Eye (tissue), 1 donor: ENCODE data around the gene MRPL44.
A peak's percentile ranks its signal among the peaks of the same experiment; 100 is the strongest.
"Not testable (repeated sequence)": the region's sequence is repeated elsewhere in the genome, so short reads cannot be mapped to it uniquely, and the experiment has no call there.

Source experiments
- DNase-seq: peaks from one replicate; pipeline ENCODE4 v3.0.0-alpha.2; 2015

MRPL44 gene

DNA sequence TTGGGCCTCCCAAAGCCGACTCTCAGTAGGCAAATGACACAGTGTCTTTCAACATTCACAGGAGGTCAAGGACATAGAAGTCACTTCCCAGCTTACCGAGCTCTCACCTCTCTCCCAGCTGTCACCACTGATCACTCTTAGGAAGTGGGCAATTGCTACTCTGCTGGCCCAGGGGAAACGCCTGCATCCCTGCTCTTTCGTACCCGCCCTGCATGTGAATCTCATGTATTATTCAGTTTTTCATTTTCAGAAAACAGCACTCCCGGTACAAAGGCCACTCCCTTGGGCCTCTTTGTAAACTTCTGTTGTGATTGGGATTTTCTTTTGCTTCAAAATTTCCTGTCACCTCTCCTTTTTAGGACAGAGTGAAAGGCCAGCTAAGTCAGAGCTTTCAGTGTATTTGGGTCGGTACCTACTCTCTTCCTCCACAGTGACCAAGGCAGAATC is 15.4 kb downstream of the MRPL44 start:
- peak; percentile 75 for DNase-seq

DNA sequence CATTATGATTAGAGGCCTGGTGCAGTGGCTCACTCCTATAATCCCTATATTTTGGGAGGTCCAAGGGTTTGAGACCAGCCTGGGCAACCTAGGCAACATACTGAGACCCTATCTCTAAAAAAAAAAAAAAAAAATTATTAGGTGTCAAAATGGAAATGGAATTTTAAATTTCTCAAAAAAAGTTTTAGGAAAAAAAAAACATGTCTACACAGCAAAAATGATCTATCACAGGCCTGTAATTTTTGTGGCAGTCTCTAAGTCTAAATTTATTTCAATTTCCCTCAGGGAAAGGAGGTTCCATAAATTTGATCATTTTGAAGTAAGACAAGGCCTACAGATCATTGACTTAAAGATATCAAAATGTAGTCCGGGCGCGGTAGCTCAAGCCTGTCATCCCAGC is 16.3 kb downstream of the MRPL44 start:
- no peak for DNase-seq

DNA sequence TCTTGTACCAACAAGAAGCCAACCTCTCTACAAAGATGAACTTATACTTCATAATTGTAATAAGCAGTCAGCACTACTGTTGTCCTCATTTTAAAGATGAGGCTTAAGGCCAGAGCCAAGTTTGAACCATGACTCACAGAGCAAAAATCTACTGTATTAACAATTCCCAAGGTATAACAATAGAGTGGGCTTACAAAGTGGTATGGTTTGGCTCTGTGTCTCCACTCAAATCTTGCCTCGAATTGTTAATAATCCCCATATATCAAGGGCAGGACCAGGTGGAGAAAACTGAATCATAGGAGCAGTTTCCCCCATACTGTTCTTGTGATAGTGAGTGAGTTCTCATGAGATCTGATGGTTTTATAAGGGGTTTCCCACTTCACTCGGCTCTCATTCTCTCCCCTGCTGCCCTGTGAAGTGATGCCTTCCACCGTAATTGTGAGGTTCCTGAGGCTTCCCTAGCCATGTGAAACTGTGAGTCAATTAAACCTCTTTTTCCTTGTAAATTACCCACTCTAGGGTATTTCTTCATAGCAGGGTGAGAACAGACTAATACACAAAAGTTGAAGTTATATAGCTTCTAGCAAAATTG is 19.5 kb downstream of the MRPL44 start:
- DNase-seq, result no peak

DNA sequence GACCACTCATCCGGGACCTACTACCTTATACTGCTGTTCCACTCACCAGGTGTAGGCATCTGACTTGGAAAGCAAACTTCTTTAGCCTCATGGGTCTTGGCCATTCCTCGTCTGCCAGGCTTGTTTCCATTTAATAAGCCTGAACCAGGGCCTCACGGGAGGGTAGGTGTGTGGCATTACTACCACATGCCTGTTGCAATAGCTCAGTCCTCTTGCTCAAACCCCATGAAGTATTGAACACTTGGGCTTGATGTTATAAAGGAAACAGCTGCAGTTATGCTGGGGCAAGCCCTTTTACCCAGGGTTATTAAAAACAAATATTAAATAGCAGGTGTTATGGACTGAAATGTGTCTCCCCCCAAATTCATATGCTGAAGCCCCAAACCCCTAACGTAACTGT is 21.2 kb downstream of the MRPL44 start:
- no peak for DNase-seq

DNA sequence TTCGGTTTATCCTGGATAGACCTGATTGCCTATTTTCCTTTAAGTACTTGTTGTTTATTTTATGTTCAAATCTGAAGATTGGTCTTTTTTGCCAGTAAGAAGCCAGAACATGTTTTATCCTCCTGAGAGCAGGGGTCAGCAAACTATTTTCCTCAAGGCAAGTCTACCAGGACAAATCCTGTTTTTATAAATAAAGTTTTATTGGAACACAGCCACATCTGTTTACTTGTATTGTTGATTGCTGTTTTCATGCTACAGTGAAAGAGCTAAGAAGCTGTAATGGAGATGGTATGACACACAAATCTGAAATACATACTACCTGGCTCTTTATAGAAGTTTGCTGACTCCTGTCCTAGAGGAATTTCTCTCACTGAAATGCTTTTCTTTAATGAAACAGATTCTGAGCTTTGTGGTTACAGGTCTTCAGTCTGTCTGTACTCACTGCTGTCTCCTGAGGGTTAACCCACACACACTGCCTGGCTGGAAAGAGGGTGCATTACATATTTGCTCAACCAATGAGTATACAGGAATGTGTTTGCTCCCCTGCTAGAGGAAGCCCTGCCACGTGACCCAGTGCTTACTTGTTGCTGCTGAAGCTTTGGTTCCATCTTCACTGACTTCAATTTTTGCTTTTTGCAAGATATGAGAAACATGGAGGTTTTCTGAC is 22.6 kb downstream of the MRPL44 start:
- no peak for DNase-seq

DNA sequence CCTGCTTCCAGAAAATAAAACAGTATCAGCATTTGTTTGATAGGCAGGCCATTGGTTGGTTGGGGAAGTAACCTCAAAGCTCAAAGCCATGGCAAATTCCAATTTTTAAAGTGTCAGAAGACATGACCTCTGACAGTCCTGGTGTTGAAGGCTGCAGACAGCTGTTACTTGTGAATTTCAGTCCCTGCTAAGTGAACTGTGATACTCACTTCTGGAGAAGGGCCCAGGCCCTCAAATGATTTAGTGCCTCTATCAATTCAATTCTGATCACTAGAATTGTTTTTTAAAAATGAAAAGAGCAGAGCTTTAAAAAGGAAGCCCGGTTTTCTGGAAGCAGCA is 23.1 kb downstream of the MRPL44 start:
- DNase-seq, result no peak

DNA sequence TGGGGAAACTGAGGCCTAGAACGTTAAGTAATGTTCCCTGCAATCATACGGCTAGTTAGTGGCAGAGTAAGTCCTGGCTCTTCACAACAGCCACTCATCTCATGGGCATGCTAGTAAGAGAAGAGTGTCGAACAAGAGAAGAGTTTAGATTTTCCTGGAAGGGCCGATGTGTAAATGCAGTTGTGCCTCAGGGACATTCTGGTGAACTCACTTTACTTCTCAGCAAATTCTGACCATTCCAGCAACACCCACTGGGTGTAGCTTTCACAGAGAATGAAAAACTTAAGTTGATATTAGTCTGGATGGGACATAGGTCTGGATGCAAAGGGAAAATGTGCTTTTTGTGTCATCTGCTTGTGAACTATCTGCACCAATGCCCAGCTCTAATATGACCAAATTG is 23.5 kb downstream of the MRPL44 start:
- DNase-seq, result no peak

DNA sequence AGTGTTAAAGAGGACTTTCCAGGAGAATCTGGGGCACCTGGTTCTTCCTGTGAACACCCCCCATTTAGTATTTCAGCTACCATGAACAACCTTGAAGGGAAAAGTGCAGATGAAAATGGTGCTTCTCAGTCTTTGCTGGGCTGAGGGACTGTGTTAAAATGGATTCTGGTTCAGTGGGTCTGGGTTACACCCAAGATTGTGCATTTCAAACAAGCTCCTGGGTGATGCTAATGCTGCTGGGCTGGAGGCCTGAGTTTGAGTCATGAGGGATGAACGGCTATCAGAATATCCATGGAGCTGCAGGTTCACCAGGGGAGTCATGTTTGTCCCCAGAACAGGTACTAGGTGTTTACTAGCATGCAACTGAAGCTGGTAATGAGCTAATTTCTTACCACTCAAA is 24.0 kb downstream of the MRPL44 start:
- DNase-seq, result no peak

DNA sequence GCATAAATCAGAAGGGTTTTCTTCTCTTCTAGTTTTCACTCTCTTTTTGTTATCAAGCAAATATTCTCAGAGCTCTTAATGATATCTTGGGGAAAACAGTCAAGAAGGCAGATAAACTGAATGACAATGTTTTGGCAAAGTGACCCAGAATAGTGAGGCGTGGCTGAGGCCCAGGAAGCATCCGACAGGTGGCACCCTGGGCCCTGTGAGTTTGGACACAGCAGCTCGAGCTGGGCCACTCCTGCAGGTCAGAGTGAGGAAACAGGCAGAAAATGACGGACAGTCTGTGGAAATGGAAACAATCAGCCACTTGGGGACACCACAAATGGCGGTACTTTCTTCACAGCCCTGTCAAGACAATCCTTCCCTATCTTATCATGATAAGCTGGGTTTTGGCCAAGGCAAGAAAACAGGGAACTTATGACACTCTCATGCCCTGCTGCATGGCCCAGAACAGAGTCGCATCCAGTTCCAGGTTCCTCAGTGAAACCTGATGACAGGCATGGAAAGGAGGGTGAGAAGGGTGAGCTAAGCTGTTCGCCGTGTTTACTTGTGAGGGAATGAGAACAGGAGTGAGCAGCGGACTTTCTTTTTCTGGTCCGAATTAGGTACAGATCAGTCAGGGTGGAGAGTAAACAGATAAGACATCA is 32.1 kb downstream of the MRPL44 start:
- no peak for DNase-seq

DNA sequence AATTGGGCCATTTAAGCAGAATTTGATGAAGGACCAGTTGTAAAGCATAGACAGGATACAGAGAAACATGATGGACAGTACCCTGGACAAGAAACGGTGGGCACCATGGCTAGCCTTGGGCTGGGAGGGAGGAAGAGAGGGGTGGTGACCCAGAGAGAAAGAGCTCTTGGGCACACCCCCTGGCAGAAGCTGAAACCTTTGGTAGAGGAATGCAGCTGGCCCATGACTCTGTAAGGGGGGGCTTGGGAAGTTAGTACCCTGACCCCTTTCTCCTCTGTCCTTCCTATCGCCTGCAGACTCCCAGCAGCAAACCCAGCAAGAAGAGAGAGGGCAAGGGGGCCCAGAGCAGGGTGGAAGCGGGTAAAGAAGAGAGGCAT is 32.6 kb downstream of the MRPL44 start:
- no peak for DNase-seq

DNA sequence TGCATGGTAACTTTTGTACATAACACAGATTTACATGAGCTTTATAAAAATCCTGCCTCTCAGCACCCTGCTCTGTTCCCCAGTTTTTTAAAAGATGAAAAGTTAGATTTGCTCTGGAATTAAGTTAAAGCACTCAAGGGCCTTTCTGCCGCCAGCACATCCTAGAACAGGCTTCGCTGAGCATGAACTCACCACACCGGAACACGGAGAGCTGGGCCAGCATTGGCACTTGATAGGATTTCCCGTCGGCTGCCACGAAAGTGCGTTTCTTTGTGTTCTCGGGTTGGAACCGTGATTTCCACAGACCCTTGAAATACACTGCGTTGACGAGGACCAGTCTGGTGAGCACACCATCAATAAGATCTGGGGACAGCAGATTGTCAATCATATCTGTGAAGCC is 34.3 kb downstream of the MRPL44 start:
- DNase-seq, result no peak

DNA sequence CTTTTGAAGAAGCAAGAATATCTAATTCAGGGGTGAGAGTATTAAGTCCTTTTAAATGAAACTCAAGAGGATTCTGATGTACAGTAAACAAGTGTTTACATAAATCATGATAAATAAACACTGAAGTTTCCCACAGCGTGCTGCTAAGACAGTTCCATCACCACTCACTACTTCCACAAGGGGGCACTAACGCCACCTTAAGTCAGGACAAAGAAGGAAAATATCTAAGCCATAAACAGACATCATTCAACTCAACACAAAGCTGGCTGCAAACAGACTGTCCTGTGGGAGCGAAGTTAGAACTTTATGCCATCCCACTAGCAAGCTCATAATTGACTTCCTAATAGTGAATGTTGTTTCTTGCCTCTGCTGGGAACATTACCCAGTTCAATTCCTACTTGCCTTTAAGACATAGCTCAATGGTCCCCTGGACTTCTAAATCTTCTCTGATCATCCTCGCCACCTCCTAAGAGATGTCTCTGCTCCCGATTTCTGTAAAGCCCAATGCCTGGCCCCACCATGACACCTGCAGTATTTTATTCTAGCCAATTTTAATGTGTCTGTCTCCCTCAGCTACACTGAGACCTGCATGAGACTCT is 36.5 kb downstream of the MRPL44 start:
- DNase-seq, result peak; percentile 92

DNA sequence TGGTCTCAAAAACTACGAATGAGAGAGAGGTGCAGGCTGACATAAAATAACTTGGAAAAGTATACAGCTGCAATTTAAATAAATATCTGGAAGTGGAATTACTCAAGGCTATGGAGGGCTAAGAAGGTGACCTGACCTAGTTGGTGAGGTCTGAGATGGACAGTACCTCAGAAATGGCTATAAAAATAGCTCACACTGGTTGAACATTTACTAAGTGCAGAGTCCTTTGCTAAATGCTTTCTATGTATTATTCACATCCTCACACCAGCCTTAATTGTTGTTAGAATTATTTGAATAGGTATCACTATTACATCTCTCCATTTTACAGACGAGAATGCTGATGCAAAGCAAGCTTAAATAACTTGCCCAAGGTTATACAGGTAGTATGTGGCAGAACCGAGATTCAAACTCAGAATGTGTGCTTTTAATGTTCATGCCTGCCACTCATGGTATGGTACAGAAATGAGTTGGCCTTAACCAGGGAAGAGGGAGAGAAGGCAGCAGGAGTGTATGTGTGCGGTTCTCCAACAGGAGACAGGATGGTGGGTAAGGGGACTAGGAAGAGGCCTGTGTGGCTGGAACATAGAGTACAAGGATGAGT is 37.4 kb downstream of the MRPL44 start:
- DNase-seq, result no peak

DNA sequence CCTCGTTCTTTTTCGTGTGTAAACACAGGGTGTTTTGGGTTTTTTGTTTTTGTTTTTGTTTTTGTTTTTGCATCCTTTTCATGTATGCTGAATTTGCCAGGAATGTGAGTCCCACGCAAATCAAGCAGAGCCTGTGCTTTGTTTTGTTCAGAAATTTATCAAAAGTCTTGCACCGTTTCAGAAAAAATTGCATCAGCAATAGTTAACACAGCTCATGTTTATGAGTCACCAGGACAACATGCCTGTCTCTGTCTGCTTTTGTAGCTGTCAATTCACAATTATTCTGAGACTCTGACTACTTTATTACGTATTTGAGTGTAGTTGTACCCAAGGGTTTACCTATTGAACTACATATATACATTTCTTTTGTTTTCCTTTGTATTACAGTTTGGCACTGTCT is 38.3 kb downstream of the MRPL44 start:
- no peak for DNase-seq

DNA sequence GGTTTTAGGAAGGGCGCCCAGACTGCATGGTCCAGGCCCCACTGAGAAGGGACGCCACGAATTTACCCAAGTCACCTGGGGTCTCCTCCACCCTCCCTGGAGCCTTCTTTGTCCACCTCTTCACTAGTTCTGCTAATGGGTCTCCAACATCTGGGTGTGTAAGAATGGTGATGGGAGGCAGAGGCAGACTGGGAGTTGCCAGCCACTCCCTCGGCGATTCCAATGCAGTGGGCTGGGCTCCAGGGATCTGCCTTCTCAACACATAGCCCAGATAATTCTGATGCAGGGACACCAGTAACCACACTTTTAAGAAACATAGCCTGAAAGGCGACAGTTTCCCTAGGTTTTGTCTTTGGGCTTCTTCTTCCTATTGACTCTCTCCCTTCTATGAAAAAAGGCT is 39.1 kb downstream of the MRPL44 start:
- no peak for DNase-seq

DNA sequence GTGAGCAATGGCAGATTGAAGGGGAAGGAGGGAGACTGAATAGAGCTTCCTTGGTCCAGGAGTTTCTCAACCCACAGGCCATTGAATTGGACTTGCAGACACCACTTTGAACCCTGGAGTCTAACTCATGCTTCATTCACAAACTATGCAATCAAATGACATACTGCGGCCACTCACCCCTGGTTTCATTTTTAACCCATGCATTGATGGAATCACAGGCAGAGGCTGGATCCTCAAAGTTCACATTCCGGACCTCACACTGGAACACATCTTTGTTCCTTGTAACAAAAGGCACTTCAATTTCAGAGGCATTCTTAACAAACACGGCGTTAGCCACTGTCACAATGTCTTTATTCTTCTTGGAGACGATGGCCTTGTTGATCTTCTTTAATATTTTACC is 40.7 kb downstream of the MRPL44 start:
- DNase-seq, result no peak

DNA sequence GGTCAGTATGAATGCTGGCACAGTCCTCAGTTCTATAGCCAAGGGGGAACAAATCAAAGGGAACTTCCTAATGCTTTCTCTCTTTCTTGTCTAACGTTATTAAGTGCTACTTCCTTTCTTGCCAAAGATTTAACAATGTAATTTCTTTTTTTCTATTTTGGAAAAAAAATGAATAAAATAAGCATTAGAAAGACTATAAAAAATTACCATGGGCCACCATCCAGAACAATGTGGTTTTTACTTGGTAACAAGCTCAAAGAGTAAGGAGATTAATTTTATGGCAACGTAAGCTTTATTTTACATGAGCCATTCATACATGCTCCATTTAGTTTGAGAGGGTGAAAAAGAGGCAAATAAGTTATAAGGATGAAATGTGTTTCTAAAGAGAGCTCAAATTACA is 41.7 kb downstream of the MRPL44 start:
- no peak for DNase-seq

DNA sequence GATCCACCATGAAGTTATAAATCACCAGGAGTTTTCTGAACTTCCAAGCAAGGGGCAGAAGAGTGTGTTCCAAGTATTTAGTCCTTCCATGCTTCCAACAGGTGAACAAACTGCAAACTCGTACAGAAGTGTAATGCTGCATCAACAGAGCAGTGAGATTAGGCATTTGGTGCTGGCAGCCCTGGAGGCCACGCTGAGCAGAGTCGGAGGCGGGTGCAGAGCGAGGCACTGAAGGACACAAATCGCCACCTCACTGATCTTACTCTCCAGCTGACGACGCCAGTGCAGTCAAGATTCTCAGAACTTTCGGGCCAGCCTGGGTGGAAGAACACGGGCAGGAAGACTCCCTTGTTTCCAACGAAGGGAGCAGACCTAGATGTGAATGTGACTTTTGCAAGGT is 42.6 kb downstream of the MRPL44 start:
- DNase-seq, result no peak

DNA sequence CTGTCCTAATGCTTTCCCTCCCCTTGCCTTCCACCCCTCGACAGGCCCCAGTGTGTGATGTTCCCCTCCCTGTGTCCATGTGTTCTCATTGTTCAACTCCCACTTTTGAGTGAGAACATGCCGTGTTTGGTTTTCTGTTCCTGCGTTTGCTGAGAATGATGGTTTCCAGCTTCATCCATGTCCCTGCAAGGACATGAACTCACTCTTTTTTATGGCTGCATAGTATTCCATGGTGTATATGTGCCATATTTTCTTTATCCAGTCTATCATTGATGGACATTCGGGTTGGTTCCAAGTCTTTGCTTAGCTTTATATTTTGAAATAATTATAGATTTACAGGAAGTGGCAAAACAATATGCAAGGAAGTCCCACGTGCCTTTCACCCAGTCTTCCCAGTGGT is 43.4 kb downstream of the MRPL44 start:
- DNase-seq, result not testable (repeated sequence)

DNA sequence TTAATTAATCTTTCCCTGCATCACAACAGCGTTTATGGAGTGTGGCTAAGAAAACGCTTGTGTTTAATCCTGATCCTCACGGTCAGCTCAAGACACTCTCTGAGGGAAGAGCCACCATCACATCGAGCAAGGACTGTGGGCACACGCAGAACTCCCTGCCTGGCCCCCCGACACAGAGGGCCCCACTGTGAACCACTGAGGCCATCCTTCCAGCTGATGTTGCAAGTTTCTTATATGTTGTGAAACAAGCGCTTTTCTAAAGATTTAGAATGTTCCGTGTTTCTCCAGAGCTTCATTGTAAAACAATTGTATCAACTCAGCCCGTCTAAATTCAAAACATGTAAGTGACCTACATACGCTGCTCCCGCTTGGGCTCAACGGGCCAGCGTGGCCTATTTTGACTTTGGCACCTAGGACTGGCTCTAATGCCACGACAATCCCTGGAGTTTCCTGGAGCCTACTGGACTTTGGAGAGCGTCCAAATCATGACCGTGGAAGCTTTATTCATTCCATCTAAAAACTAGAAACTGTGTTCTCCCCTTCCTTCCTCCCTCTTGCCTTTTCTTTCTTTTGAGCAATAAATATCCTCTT is 46.9 kb downstream of the MRPL44 start:
- no peak for DNase-seq

DNA sequence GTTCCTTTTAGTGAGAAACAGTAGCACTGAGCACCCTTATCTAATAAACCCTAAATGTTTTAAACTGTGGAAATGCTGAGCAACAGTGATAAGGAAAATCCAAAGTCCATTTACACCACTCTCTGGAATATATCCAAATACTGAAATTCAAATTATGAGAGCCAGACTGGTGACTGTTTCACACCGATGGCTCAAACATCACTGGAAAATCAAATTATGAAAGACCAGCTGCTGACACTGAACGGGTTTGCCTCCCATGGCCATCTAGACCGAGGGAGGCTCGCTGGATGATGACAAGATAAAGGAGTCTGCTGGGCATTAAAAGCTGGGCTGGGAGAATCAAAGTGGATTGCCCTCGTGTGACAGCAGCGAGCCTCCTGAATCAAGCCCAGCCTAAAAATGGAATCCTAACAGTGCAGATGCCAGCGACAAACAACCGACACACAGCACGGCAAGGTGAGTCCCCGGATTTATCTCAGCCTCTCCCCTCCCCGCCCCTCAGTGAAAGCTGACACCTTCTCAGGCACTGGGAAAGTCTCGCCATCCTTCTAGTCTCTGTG is 51.5 kb downstream of the MRPL44 start:
- DNase-seq, result no peak

DNA sequence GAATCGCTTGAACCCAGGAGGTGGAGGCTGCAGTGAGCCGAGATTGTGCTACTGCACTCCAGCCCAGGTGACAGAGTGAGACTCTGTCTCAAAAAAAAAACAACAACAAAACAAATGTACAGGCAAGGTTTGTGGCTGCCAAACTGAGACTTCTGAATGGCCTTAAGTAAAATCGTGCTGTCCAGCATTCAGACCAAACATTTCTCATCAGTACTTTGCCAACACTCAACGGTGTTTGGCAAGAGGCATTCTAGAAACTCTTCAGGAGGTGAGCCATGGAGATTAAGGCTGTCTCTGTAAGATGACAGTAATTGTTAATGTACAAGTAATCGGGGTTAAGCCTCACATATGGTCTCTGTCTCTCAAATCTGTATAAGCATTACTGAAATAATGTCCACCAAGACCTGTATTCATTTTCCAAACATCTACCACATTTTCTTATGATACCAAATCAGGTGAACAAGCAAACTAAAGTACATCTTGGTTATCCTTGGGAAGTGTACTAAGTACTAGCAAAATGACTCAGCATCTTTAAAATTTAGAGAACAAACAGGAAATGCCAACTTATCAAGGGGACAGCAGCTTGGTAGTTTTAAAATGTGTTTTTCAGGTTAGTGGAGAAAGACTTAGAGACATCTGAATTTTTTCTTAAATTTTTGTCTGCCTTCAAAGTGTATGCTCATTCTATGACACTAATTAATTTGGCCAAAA is 52.5 kb downstream of the MRPL44 start:
- DNase-seq, result no peak

DNA sequence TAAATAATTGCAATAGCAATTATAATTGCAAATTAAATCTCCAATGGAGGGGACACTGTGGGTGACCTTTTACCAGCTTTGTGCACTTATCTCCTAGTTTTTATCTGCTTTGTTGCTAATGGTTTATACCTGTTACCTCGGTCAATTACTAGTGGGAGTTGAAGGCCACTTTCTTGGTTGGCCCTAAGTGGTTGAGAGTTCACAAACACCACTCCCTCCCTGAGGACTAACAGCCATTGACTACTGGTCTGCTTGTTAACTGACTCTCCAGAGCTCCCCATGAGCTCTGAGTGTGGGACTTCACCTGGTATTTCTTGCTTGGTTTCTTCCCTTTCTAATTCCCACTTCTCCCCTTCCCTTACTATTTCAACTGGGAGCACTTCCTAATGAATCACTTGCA is 54.6 kb downstream of the MRPL44 start:
- DNase-seq, result no peak
